HCT116 (cell line): ENCODE measurements around the gene HLA-DRB1. TPM values are rescaled to one million over a fixed set of nuclear protein-coding genes. Genes with fewer than 3 reads are reported as not detected.

Experiments
- ATAC-seq: fragments of 200-7000 bp; cut with Tn5 transposase; 2 replicates; pipeline ENCODE4 v1.9.1; 2020; ENCODE audit warnings: mild to moderate bottlenecking, moderate library complexity
- BruUV-seq: library from RNA; stranded (reverse); fragments of 400-500 nt; replicated peaks from 2 replicates; lab custom pipeline; 2021; lab: Mats Ljungman, UMichigan
- CTCF ChIA-PET: fragments of 300-600 bp; sonication (Branson Sonifier 250); formaldehyde crosslinking; loops from one replicate; lab custom pipeline; 2021; ENCODE audit warnings: antibody characterized with exemption; lab: Charles Lee
- POLR2A ChIA-PET: fragments of 300-600, 350-600 bp; sonication (Branson Sonifier 250); formaldehyde crosslinking; loops from one replicate; lab custom pipeline; 2021; ENCODE audit warnings: antibody characterized with exemption; lab: Charles Lee
- RAD21 ChIA-PET, 2 experiments: fragments of 300-600 bp; sonication (Branson Sonifier 250); formaldehyde crosslinking; loops; one replicate each; lab custom pipeline; 2023; ENCODE audit warnings: low total read pairs in 2 of 2; ENCODE audit not compliant: uncharacterized antibody in 2 of 2, unreplicated experiment in 2 of 2, low non-redundant PET in 1 of 2; lab: Charles Lee
- DNase-seq: peaks from one replicate; pipeline ENCODE4 v3.0.0-alpha.2; 2010; ENCODE audit warnings: low read depth, low spot score
- H2AFZ ChIP-seq: fragments of 200-600 bp; shearing (Covaris generic), sonication (generic); 2 replicates; pipeline ENCODE4 v1.6.1; 2017; ENCODE audit warnings: low read depth, mixed run types, mixed read lengths, antibody characterized with exemption, low read length; ENCODE audit not compliant: poor library complexity, severe bottlenecking
- H3K27ac ChIP-seq: 2 replicates; pipeline ENCODE4 v1.5.1; 2012; ENCODE audit warnings: low read depth, low read length
- H3K27me3 ChIP-seq: fragments of 200-600 bp; sonication (generic); 2 replicates; pipeline ENCODE4 v1.6.1; 2016; ENCODE audit warnings: mixed run types, low read length, mixed read lengths; ENCODE audit not compliant: insufficient read depth
- H3K36me3 ChIP-seq, 2 experiments: fragments of 200-500 bp in 1 of 2; fragments of 200-600 bp in 1 of 2; sonication (Bioruptor generic) in 1 of 2; sonication (generic) in 1 of 2; 2 replicates each; pipeline versions ENCODE4 v1.5.1 to v1.6.1; 2014 to 2016; ENCODE audit warnings: low read length in 2 of 2, inconsistent platforms in 1 of 2, mixed read lengths in 1 of 2, mixed run types in 1 of 2; ENCODE audit not compliant: insufficient read depth in 2 of 2, control insufficient read depth in 1 of 2
- H3K4me1 ChIP-seq, 2 experiments: fragments of 200-600 bp in 1 of 2; sonication (generic) in 1 of 2; 2 replicates each; pipeline versions ENCODE4 v1.5.1 to v1.6.1; 2012 to 2017; ENCODE audit warnings: low read length in 2 of 2, inconsistent platforms in 1 of 2, mild to moderate bottlenecking in 1 of 2, mixed read lengths in 1 of 2, mixed run types in 1 of 2, moderate library complexity in 1 of 2; ENCODE audit not compliant: insufficient read depth in 2 of 2, control insufficient read depth in 1 of 2
- H3K4me2 ChIP-seq: fragments of 200-600 bp; sonication (generic); 2 replicates; pipeline ENCODE4 v1.6.1; 2017; ENCODE audit warnings: mixed run types, low read length, mixed read lengths
- H3K4me3 ChIP-seq, 2 experiments: fragments of 200-600 bp in 1 of 2; sonication (generic) in 1 of 2; replicated peaks in 1 of 2; 2 replicates each; pipeline ENCODE4 v1.5.1; 2011 to 2016; ENCODE audit warnings: low read length in 2 of 2, control low read depth in 1 of 2, low read depth in 1 of 2, mild to moderate bottlenecking in 1 of 2, mixed read lengths in 1 of 2, mixed run types in 1 of 2
- H3K79me2 ChIP-seq: fragments of 200-600 bp; sonication (generic); 2 replicates; pipeline ENCODE4 v1.6.1; 2017; ENCODE audit warnings: mild to moderate bottlenecking, mixed run types, low read length, moderate library complexity, mixed read lengths; ENCODE audit not compliant: insufficient read depth
- H3K9ac ChIP-seq: fragments of 200-600 bp; sonication (generic); 2 replicates; pipeline ENCODE4 v1.6.1; 2016; ENCODE audit warnings: low read length, mixed read lengths
- H3K9me2 ChIP-seq: fragments of 200-600 bp; sonication (generic), shearing (Covaris generic); 2 replicates; pipeline ENCODE4 v1.6.1; 2017; ENCODE audit warnings: mixed run types, mild to moderate bottlenecking, moderate library complexity; ENCODE audit not compliant: insufficient read depth
- H3K9me3 ChIP-seq, 2 experiments: fragments of 200-500 bp in 1 of 2; fragments of 200-600 bp in 1 of 2; sonication (Bioruptor generic) in 1 of 2; sonication (generic) in 1 of 2; 2 replicates each; pipeline ENCODE4 v1.6.1; 2014 to 2017; ENCODE audit warnings: low read length in 2 of 2, mixed read lengths in 2 of 2, inconsistent platforms in 1 of 2, low read depth in 1 of 2, mild to moderate bottlenecking in 1 of 2, mixed run types in 1 of 2, moderate library complexity in 1 of 2; ENCODE audit not compliant: control insufficient read depth in 1 of 2, insufficient read depth in 1 of 2
- H4K20me1 ChIP-seq: fragments of 200-600 bp; sonication (generic), shearing (Covaris generic); 2 replicates; pipeline ENCODE4 v1.6.1; 2017; ENCODE audit warnings: mixed run types, mild to moderate bottlenecking, moderate library complexity; ENCODE audit not compliant: insufficient read depth
- CBX3 ChIP-seq: IDR thresholded peaks from 2 replicates; pipeline ENCODE4 v1.6.1; 2012; ENCODE audit warnings: low read depth
- CTCF ChIP-seq, 3 experiments: fragments of 200-600 bp in 1 of 3; sonication (generic) in 1 of 3; IDR thresholded peaks in 2 of 3; conservative IDR thresholded peaks in 1 of 3; 2 replicates each; pipeline ENCODE4 v1.5.1; 2012 to 2017; ENCODE audit warnings: low read depth in 2 of 3, low read length in 2 of 3, antibody characterized with exemption in 1 of 3, borderline replicate concordance in 1 of 3, control low read depth in 1 of 3, mild to moderate bottlenecking in 1 of 3, mixed read lengths in 1 of 3, mixed run types in 1 of 3, moderate library complexity in 1 of 3; ENCODE audit not compliant: insufficient read depth in 1 of 3
- EGR1 ChIP-seq: IDR thresholded peaks from 2 replicates; pipeline ENCODE4 v1.6.1; 2012; ENCODE audit warnings: low read depth
- ELF1 ChIP-seq: IDR thresholded peaks from 2 replicates; pipeline ENCODE4 v1.6.1; 2012; ENCODE audit warnings: low read depth, borderline replicate concordance
- EZH2 ChIP-seq: fragments of 200-600 bp; sonication (generic); IDR thresholded peaks from 2 replicates; pipeline ENCODE4 v1.6.1; 2017; ENCODE audit warnings: antibody characterized with exemption, mixed run types
- FOSL1 ChIP-seq: IDR thresholded peaks from 2 replicates; pipeline ENCODE4 v1.6.1; 2012; ENCODE audit warnings: low read depth
- JUND ChIP-seq: IDR thresholded peaks from 2 replicates; pipeline ENCODE4 v1.6.1; 2012
- MAX ChIP-seq: IDR thresholded peaks from 2 replicates; pipeline ENCODE4 v1.6.1; 2012
- POLR2A ChIP-seq: IDR thresholded peaks from 2 replicates; pipeline ENCODE4 v1.7.0; 2011; ENCODE audit warnings: borderline replicate concordance; ENCODE audit not compliant: insufficient read depth, insufficient read length; ENCODE audit errors: extremely low read depth
- POLR2AphosphoS5 ChIP-seq: IDR thresholded peaks from 2 replicates; pipeline ENCODE4 v1.6.1; 2011; ENCODE audit warnings: mild to moderate bottlenecking, low read depth, low read length, moderate library complexity
- RAD21 ChIP-seq: IDR thresholded peaks from 2 replicates; pipeline ENCODE4 v1.6.1; 2012; ENCODE audit warnings: low read depth, mild to moderate bottlenecking
- REST ChIP-seq: IDR thresholded peaks from 2 replicates; pipeline ENCODE4 v1.6.1; 2012; ENCODE audit warnings: low read depth
- SIN3A ChIP-seq: IDR thresholded peaks from 2 replicates; pipeline ENCODE4 v1.6.1; 2012; ENCODE audit warnings: low read depth
- SRF ChIP-seq: IDR thresholded peaks from 2 replicates; pipeline ENCODE4 v1.6.1; 2012; ENCODE audit warnings: low read depth
- TCF7L2 ChIP-seq: IDR thresholded peaks from 2 replicates; pipeline ENCODE4 v1.7.0; 2011; ENCODE audit warnings: borderline replicate concordance, inconsistent platforms; ENCODE audit not compliant: insufficient read depth, insufficient read length; ENCODE audit errors: extremely low read depth
- YY1 ChIP-seq: IDR thresholded peaks from 2 replicates; pipeline ENCODE4 v1.6.1; 2011; ENCODE audit warnings: low read length, low read depth, moderate library complexity, mild to moderate bottlenecking; ENCODE audit not compliant: insufficient replicate concordance; ENCODE audit errors: extremely low read depth
- ZBTB33 ChIP-seq: IDR thresholded peaks from 2 replicates; pipeline ENCODE4 v1.6.1; 2011; ENCODE audit warnings: mild to moderate bottlenecking, low read length, moderate library complexity; ENCODE audit not compliant: insufficient replicate concordance; ENCODE audit errors: extremely low read depth
- intact Hi-C: fragments of 100-400 bp; cut with micrococcal nuclease; formaldehyde crosslinking; loops from 2 replicates; pipeline ENCODE4 v1.10.0; 2022
- total RNA-seq: library from RNA; stranded (reverse); gene quantifications from one replicate; pipeline ENCODE4 v1.2.1, GENCODE V29; 2021; ENCODE audit not compliant: unreplicated experiment

HLA-DRB1 gene
- total RNA-seq, 1 experiment from 2014 or later = 2.7 TPM

- no peaks in the 10 kb centered on the region for H3K79me2 ChIP-seq
- TF ChIP-seq SRF (no peak), RAD21 (no peak), CBX3 (no peak), POLR2AphosphoS5 (no peak), EZH2 (no peak), REST (no peak), YY1 (no peak), TCF7L2 (no peak), CTCF (IDR thresholded peaks at IDR 0.05 in 2 of 3, conservative IDR thresholded peaks at IDR 0.05 in 1 of 3; ENCODE audit: borderline replicate concordance in 1 of 3, insufficient read depth in 1 of 3, low read depth in 2 of 3, low read length in 2 of 3) (no peak), POLR2A (no peak), SIN3A (no peak), ZBTB33 (no peak), JUND (no peak), FOSL1 (no peak), EGR1 (no peak), MAX (no peak), ELF1 (no peak)
- TF ChIP-seq, all 23 proteins: peak for 0
- Histone ChIP-seq H3K4me1 (no peaks in the 10 kb centered on the region), H3K9ac (no peak overlapping the region), H3K9me3 (no peaks in the 10 kb centered on the region), H3K36me3 (no peaks in the 10 kb centered on the region), H3K4me3 (no peak overlapping the region), H2AFZ (no peak overlapping the region), H3K27me3 (no peaks in the 10 kb centered on the region), H3K4me2 (no peak overlapping the region), H4K20me1 (no peaks in the 10 kb centered on the region), H3K9me2 (no peaks in the 10 kb centered on the region), H3K27ac (no peak overlapping the region)
- DNase-seq (no peak), ATAC-seq (no peak)
- intact Hi-C loops = no loop called here
- no TSS peak for BruUV-seq
- POLR2A ChIA-PET = interaction anchor here (1.1 kb wide), 1 partner anchor 37 kb away, joined by 10 read pairs; no protein-coding TSS in a partner anchor
- RAD21 ChIA-PET = no interaction called here
- CTCF ChIA-PET = interaction anchor here (1.4 kb wide), 1 partner anchor 37 kb away, joined by 14 read pairs; no protein-coding TSS in a partner anchor
Observed at GRCh38 chr6:32559747-32560146, 29.9 kb downstream of the HLA-DRB1 start.
